SK-N-SH (cell line): Measurements from ENCODE around the gene CNOT1. TPM values are rescaled to one million over a fixed set of nuclear protein-coding genes. Genes with fewer than 3 reads are reported as not detected.

Source experiments
- CTCF ChIA-PET: fragments of 300-600, 350-600 bp; formaldehyde crosslinking; extraction: SDS; loops from one replicate; lab custom pipeline; 2021; lab: Yijun Ruan, JAX
- POLR2A ChIA-PET: fragments of 350-600 bp; sonication (Branson Sonifier 250); formaldehyde crosslinking; extraction: SDS; loops from one replicate; lab custom pipeline; 2020; ENCODE audit warnings: antibody characterized with exemption, inconsistent platforms; lab: Yijun Ruan, JAX
- DNase-seq: peaks from one replicate; pipeline ENCODE4 v3.0.0; 2012
- H2AFZ ChIP-seq: fragments of 200-600 bp; sonication (generic); 2 replicates; pipeline ENCODE4 v1.8.1; 2016; ENCODE audit warnings: antibody characterized with exemption, mild to moderate bottlenecking, low read depth
- H3F3A ChIP-seq: fragments of 200-600 bp; sonication (generic); replicated peaks from 2 replicates; pipeline ENCODE3; 2016; ENCODE audit warnings: antibody characterized with exemption, mild to moderate bottlenecking; ENCODE audit not compliant: insufficient read depth
- H3K27ac ChIP-seq, 2 experiments: fragments of 200-500 bp in 1 of 2; fragments of 200-600 bp in 1 of 2; sonication (Bioruptor generic) in 1 of 2; sonication (generic), shearing (Covaris generic) in 1 of 2; 2 replicates each; pipeline versions ENCODE4 v1.5.1 to v1.6.1; 2014 to 2016; ENCODE audit warnings: low read depth in 2 of 2, inconsistent platforms in 1 of 2, low read length in 1 of 2, mild to moderate bottlenecking in 1 of 2, mixed read lengths in 1 of 2
- H3K27me3 ChIP-seq: fragments of 200-600 bp; sonication (generic), shearing (Covaris generic); 2 replicates; pipeline ENCODE4 v1.6.1; 2016; ENCODE audit warnings: mixed run types; ENCODE audit not compliant: insufficient read depth
- H3K36me3 ChIP-seq, 2 experiments: fragments of 200-500 bp in 1 of 2; fragments of 200-600 bp in 1 of 2; sonication (Bioruptor generic) in 1 of 2; sonication (generic) in 1 of 2; replicated peaks in 1 of 2; 2 replicates each; pipeline versions ENCODE3 to v1.5.1; 2014 to 2016; ENCODE audit warnings: low read length in 1 of 2, mild to moderate bottlenecking in 1 of 2; ENCODE audit not compliant: insufficient read depth in 2 of 2, control insufficient read depth in 1 of 2
- H3K4me1 ChIP-seq, 2 experiments: fragments of 200-500 bp in 1 of 2; fragments of 200-600 bp in 1 of 2; sonication (Bioruptor generic) in 1 of 2; sonication (generic), shearing (Covaris generic) in 1 of 2; 2 replicates each; pipeline versions ENCODE4 v1.5.1 to v1.6.1; 2014 to 2016; ENCODE audit warnings: low read depth in 1 of 2, low read length in 1 of 2, mixed run types in 1 of 2; ENCODE audit not compliant: insufficient read depth in 2 of 2, control insufficient read depth in 1 of 2
- H3K4me2 ChIP-seq: fragments of 200-600 bp; sonication (generic), shearing (Covaris generic); 2 replicates; pipeline ENCODE4 v1.6.1; 2017; ENCODE audit warnings: mixed run types
- H3K4me3 ChIP-seq, 2 experiments: fragments of 200-500 bp in 1 of 2; fragments of 200-600 bp in 1 of 2; sonication (Bioruptor generic) in 1 of 2; sonication (generic), shearing (Covaris generic) in 1 of 2; 2 replicates each; pipeline versions ENCODE4 v1.5.1 to v1.8.1; 2014 to 2016; ENCODE audit warnings: low read depth in 2 of 2, inconsistent platforms in 1 of 2, low read length in 1 of 2, mild to moderate bottlenecking in 1 of 2, mixed read lengths in 1 of 2, moderate library complexity in 1 of 2
- H3K79me2 ChIP-seq: fragments of 200-600 bp; sonication (generic); 2 replicates; pipeline ENCODE4 v1.8.1; 2017; ENCODE audit warnings: mild to moderate bottlenecking; ENCODE audit not compliant: insufficient read depth
- H3K9ac ChIP-seq: fragments of 200-600 bp; sonication (generic); 2 replicates; pipeline ENCODE4 v1.6.1; 2017; ENCODE audit warnings: mixed run types
- H3K9me2 ChIP-seq: fragments of 200-600 bp; sonication (generic); 2 replicates; pipeline ENCODE4 v1.6.1; 2017; ENCODE audit warnings: mixed run types
- H3K9me3 ChIP-seq: fragments of 200-600 bp; sonication (generic); 2 replicates; pipeline ENCODE4 v1.6.1; 2017; ENCODE audit warnings: mixed run types, mild to moderate bottlenecking, moderate library complexity
- H4K20me1 ChIP-seq: fragments of 200-600 bp; sonication (generic); 2 replicates; pipeline ENCODE4 v1.6.1; 2017; ENCODE audit warnings: mild to moderate bottlenecking, mixed run types; ENCODE audit not compliant: insufficient read depth
- CHD2 ChIP-seq: fragments of 150-350 bp; IDR thresholded peaks from 2 replicates; pipeline ENCODE4 v1.6.1; 2018; ENCODE audit warnings: low read length; ENCODE audit not compliant: partially characterized antibody
- EP300 ChIP-seq, 2 experiments: IDR thresholded peaks; 2 replicates each; pipeline versions ENCODE4 v1.4.0 to v1.6.1; 2012; ENCODE audit warnings: borderline replicate concordance in 1 of 2, low read depth in 1 of 2, low read length in 1 of 2
- EZH2phosphoT487 ChIP-seq: fragments of 200-600 bp; sonication (generic); IDR thresholded peaks from 2 replicates; pipeline ENCODE4 v1.6.1; 2017; ENCODE audit warnings: low read depth, mixed run types, mild to moderate bottlenecking, antibody characterized with exemption, moderate library complexity, borderline replicate concordance
- FOXM1 ChIP-seq: IDR thresholded peaks from 2 replicates; pipeline ENCODE4 v1.4.0; 2012; ENCODE audit warnings: low read depth, mild to moderate bottlenecking
- GABPA ChIP-seq: IDR thresholded peaks from 2 replicates; pipeline ENCODE4 v1.4.0; 2012; ENCODE audit warnings: low read depth, mild to moderate bottlenecking
- GATA2 ChIP-seq: sonication (generic); formaldehyde crosslinking; IDR thresholded peaks from 2 replicates; pipeline ENCODE4 v1.5.0; 2020; ENCODE audit warnings: mild to moderate bottlenecking, missing genetic modification reagents
- IRF3 ChIP-seq: fragments of 150-350 bp; IDR thresholded peaks from 2 replicates; pipeline ENCODE4 v1.6.1; 2016; ENCODE audit warnings: mild to moderate bottlenecking, low read depth, low read length
- MAX ChIP-seq: IDR thresholded peaks from 2 replicates; pipeline ENCODE4 v1.4.0; 2012; ENCODE audit warnings: low read depth
- MEF2A ChIP-seq: IDR thresholded peaks from 2 replicates; pipeline ENCODE4 v1.4.0; 2012; ENCODE audit warnings: low read depth, borderline replicate concordance
- MXI1 ChIP-seq: IDR thresholded peaks from 2 replicates; pipeline ENCODE4 v1.6.1; 2012; ENCODE audit warnings: mild to moderate bottlenecking, low read depth, low read length, improper control_type of control experiment
- NRF1 ChIP-seq: IDR thresholded peaks from 2 replicates; pipeline ENCODE4 v1.6.1; 2012; ENCODE audit warnings: low read depth, mild to moderate bottlenecking, low read length
- PBX3 ChIP-seq: IDR thresholded peaks from 2 replicates; pipeline ENCODE4; 2012
- POLR2AphosphoS5 ChIP-seq: IDR thresholded peaks from 2 replicates; pipeline ENCODE4 v1.6.1; 2012; ENCODE audit warnings: low read depth, low read length
- RAD21 ChIP-seq: IDR thresholded peaks from 2 replicates; pipeline ENCODE4 v1.6.1; 2012; ENCODE audit warnings: mild to moderate bottlenecking, low read length
- RCOR1 ChIP-seq: fragments of 150-350 bp; IDR thresholded peaks from 2 replicates; pipeline ENCODE4 v1.6.1; 2017; ENCODE audit warnings: antibody characterized with exemption, low read length
- REST ChIP-seq: IDR thresholded peaks from 2 replicates; pipeline ENCODE4 v1.6.1; 2012; ENCODE audit warnings: mild to moderate bottlenecking, low read depth, low read length, moderate library complexity
- RFX5 ChIP-seq: IDR thresholded peaks from 2 replicates; pipeline ENCODE4 v1.6.1; 2012; ENCODE audit warnings: mild to moderate bottlenecking, improper control_type of control experiment, low read length
- USF2 ChIP-seq: fragments of 150-350 bp; IDR thresholded peaks from 2 replicates; pipeline ENCODE4 v1.6.1; 2017; ENCODE audit warnings: antibody characterized with exemption, low read length, low read depth, borderline replicate concordance
- YY1 ChIP-seq: IDR thresholded peaks from 2 replicates; pipeline ENCODE4 v1.4.0; 2012; ENCODE audit warnings: low read depth, mild to moderate bottlenecking
- WGBS: methylation state at CpG from one replicate; pipeline ENCODE4 v1.1.6; 2017; ENCODE audit warnings: low lambda C conversion rate; 5-methylcytosine and 5-hydroxymethylcytosine counted together
- polyA plus RNA-seq, 3 experiments: library from polyadenylated mRNA; depleted of rRNA; stranded (reverse); fragments of >200 nt; gene quantifications; 2 replicates each; pipeline ENCODE4 v1.2.3, GENCODE V29; 2012

CNOT1 gene
- polyA plus RNA-seq, 1 of the 3 experiments (the other 2 are of a cell fraction): 77.8 TPM

GRCh38 chr16:58543685-58544084 lies 85.9 kb downstream of the CNOT1 start:
- 95% methylated on average over 8 of the region's 8 CpGs for WGBS
- ChIA-PET CTCF (interaction anchor here (1.5 to 2.8 kb wide), 2 partner anchors 14 to 32 kb away, joined by 4 to 9 read pairs; no protein-coding TSS in a partner anchor), POLR2A (interaction anchor here (0.5 kb wide), 1 partner anchor 30 kb away, joined by 4 read pairs; no protein-coding TSS in a partner anchor)
- H3K4me3 ChIP-seq: no peak overlapping the region
- TF ChIP-seq EZH2phosphoT487: no peak
- no peak for TF ChIP-seq RFX5
- no peak for TF ChIP-seq POLR2AphosphoS5
- no peak for TF ChIP-seq IRF3
- TF ChIP-seq RCOR1: no peak
- no peak for TF ChIP-seq NRF1
- TF ChIP-seq REST: no peak
- TF ChIP-seq MAX: no peak
- TF ChIP-seq MEF2A: no peak
- TF ChIP-seq RAD21: no peak
- TF ChIP-seq USF2: no peak
- no peak for TF ChIP-seq EP300 (IDR thresholded peaks at IDR 0.05; ENCODE audit: borderline replicate concordance in 1 of 2, low read depth in 1 of 2, low read length in 1 of 2)
- no peak for TF ChIP-seq CHD2
- TF ChIP-seq FOXM1: no peak
- no peak for TF ChIP-seq PBX3
- no peak for TF ChIP-seq YY1
- TF ChIP-seq GABPA: no peak
- no peak for TF ChIP-seq MXI1
- no peak for TF ChIP-seq GATA2 (CRISPR knock-in tag)
- H3K27me3 ChIP-seq: no peaks in the 10 kb centered on the region
- H3K9ac ChIP-seq: no peak overlapping the region
- peaks cover 9% of the 10 kb centered on the region for H3F3A ChIP-seq
- H3K9me3 ChIP-seq: no peaks in the 10 kb centered on the region
- H3K27ac ChIP-seq: no peak overlapping the region
- 0 out of 4 replicates have a peak, but pooled peaks cover 0 to 6% of the 10 kb centered on the region in 2 experiments for H3K4me1 ChIP-seq
- DNase-seq: no peak
- H3K36me3 ChIP-seq: peaks cover 84 to 96% of the 10 kb centered on the region in 2 experiments
- H2AFZ ChIP-seq: no peak overlapping the region
- H3K79me2 ChIP-seq: peaks cover 7% of the 10 kb centered on the region; the same call in 1 of the 2 replicates
- no peak overlapping the region for H3K4me2 ChIP-seq
- no peaks in the 10 kb centered on the region; the same call in 1 of the 2 replicates for H4K20me1 ChIP-seq
- no peaks in the 10 kb centered on the region for H3K9me2 ChIP-seq
